WTC11 (cell line): ENCODE results near the gene TOPAZ1. TPM values are rescaled to one million over a fixed set of nuclear protein-coding genes. Genes with fewer than 3 reads are reported as not detected.

ENCODE experiments used
- ATAC-seq: fragments of 200-7000 bp; cut with Tn5 transposase; 2 replicates; pipeline ENCODE4 v1.10.0; 2021; ENCODE audit warnings: mild to moderate bottlenecking, moderate library complexity
- CTCF ChIA-PET: fragments of 300-600 bp; sonication (Branson Sonifier 250); formaldehyde crosslinking; loops from one replicate; lab custom pipeline; 2021; ENCODE audit warnings: antibody characterized with exemption; lab: Charles Lee
- POLR2A ChIA-PET: fragments of 350-600 bp; sonication (Branson Sonifier 250); formaldehyde crosslinking; loops from one replicate; lab custom pipeline; 2021; ENCODE audit warnings: antibody characterized with exemption; lab: Charles Lee
- DNase-seq: peaks from one replicate; pipeline ENCODE4 v3.0.0; 2021; ENCODE audit warnings: low spot score
- H3K27ac Mint-ChIP-seq: 2 replicates; pipeline ENCODE4 v1.8.0; 2021; ENCODE audit warnings: mixed read lengths
- H3K27me3 Mint-ChIP-seq: 2 replicates; pipeline ENCODE4 v1.8.0; 2021; ENCODE audit warnings: low read depth, mild to moderate bottlenecking, moderate library complexity, mixed read lengths
- H3K36me3 Mint-ChIP-seq: 2 replicates; pipeline ENCODE4 v1.8.0; 2021; ENCODE audit warnings: mixed read lengths
- H3K4me1 Mint-ChIP-seq: 2 replicates; pipeline ENCODE4 v1.8.0; 2022; ENCODE audit warnings: mixed read lengths
- H3K4me3 Mint-ChIP-seq: 2 replicates; pipeline ENCODE4 v1.8.0; 2021; ENCODE audit warnings: mild to moderate bottlenecking, moderate library complexity, mixed read lengths
- H3K9me3 Mint-ChIP-seq: 2 replicates; pipeline ENCODE4 v1.8.0; 2021; ENCODE audit warnings: mixed read lengths
- CREM ChIP-seq: sonication (generic); formaldehyde crosslinking; IDR thresholded peaks from 2 replicates; pipeline ENCODE4 v1.8.1; 2022; ENCODE audit warnings: mild to moderate bottlenecking, missing genetic modification reagents, moderate library complexity
- ELF4 ChIP-seq: sonication (generic); formaldehyde crosslinking; IDR thresholded peaks from 2 replicates; pipeline ENCODE4 v1.8.1; 2022; ENCODE audit warnings: low read depth, mild to moderate bottlenecking, moderate library complexity, missing genetic modification reagents
- HMGA2 ChIP-seq: fragments of 250-450 bp; sonication (Bioruptor Pico); IDR thresholded peaks from 2 replicates; pipeline ENCODE4 v1.4.0; 2021; ENCODE audit warnings: mild to moderate bottlenecking, moderate library complexity
- IRF2 ChIP-seq: sonication (generic); formaldehyde crosslinking; IDR thresholded peaks from 2 replicates; pipeline ENCODE4 v1.8.0; 2022; ENCODE audit warnings: low read depth, missing genetic modification reagents, borderline replicate concordance
- JUN ChIP-seq: sonication (generic); formaldehyde crosslinking; IDR thresholded peaks from 2 replicates; pipeline ENCODE4 v1.8.0; 2023; ENCODE audit warnings: mild to moderate bottlenecking, missing genetic modification reagents
- KAT7 ChIP-seq: sonication (generic); formaldehyde crosslinking; IDR thresholded peaks from 2 replicates; pipeline ENCODE4 v1.8.1; 2023; ENCODE audit warnings: missing genetic modification reagents, mild to moderate bottlenecking, borderline replicate concordance
- NFE2L1 ChIP-seq: sonication (generic); formaldehyde crosslinking; IDR thresholded peaks from 2 replicates; pipeline ENCODE4 v1.8.1; 2023; ENCODE audit warnings: missing genetic modification reagents
- NR2C2 ChIP-seq: sonication (generic); formaldehyde crosslinking; IDR thresholded peaks from 2 replicates; pipeline ENCODE4 v1.8.0; 2022; ENCODE audit warnings: mild to moderate bottlenecking, missing genetic modification reagents
- RELA ChIP-seq: sonication (generic); formaldehyde crosslinking; IDR thresholded peaks from 2 replicates; pipeline ENCODE4 v1.8.1; 2022; ENCODE audit warnings: missing genetic modification reagents, mild to moderate bottlenecking, borderline replicate concordance
- RORB ChIP-seq: fragments of 250-450 bp; sonication (Bioruptor Pico); IDR thresholded peaks from 2 replicates; pipeline ENCODE4 v1.9.0; 2021; ENCODE audit warnings: mild to moderate bottlenecking
- SMAD3 ChIP-seq: sonication (generic); formaldehyde crosslinking; IDR thresholded peaks from 2 replicates; pipeline ENCODE4 v1.8.0; 2022; ENCODE audit warnings: missing genetic modification reagents, mild to moderate bottlenecking, borderline replicate concordance
- SMAD4 ChIP-seq: sonication (generic); formaldehyde crosslinking; IDR thresholded peaks from 2 replicates; pipeline ENCODE4 v1.8.0; 2022; ENCODE audit warnings: mild to moderate bottlenecking, missing genetic modification reagents
- ZBTB21 ChIP-seq: sonication (generic); formaldehyde crosslinking; IDR thresholded peaks from 2 replicates; pipeline ENCODE4 v1.8.1; 2023; ENCODE audit warnings: mild to moderate bottlenecking, missing genetic modification reagents, borderline replicate concordance
- ZNF121 ChIP-seq: sonication (generic); formaldehyde crosslinking; IDR thresholded peaks from 2 replicates; pipeline ENCODE4 v1.8.0; 2023; ENCODE audit warnings: missing genetic modification reagents
- ZNF138 ChIP-seq: sonication (generic); formaldehyde crosslinking; conservative IDR thresholded peaks from 2 replicates; pipeline ENCODE4 v1.8.1; 2022; ENCODE audit warnings: mild to moderate bottlenecking, moderate library complexity, missing genetic modification reagents
- total RNA-seq: library from RNA; stranded (reverse); gene quantifications from 3 replicates; pipeline ENCODE4 v1.2.3, GENCODE V29; 2021
- TF ChIP-seq, protein P1 (sequence below): sonication (generic); formaldehyde crosslinking; IDR thresholded peaks from 2 replicates; pipeline ENCODE4 v1.8.1; 2023; ENCODE audit warnings: mild to moderate bottlenecking, missing genetic modification reagents, moderate library complexity
- TF ChIP-seq, protein P2 (sequence below): sonication (generic); formaldehyde crosslinking; IDR thresholded peaks from 2 replicates; pipeline ENCODE4 v1.8.0; 2022; ENCODE audit warnings: mild to moderate bottlenecking, missing genetic modification reagents
- TF ChIP-seq, protein P3 (sequence below): sonication (generic); formaldehyde crosslinking; IDR thresholded peaks from 2 replicates; pipeline ENCODE4 v1.8.1; 2022; ENCODE audit warnings: low read depth, mild to moderate bottlenecking, moderate library complexity, missing genetic modification reagents, borderline replicate concordance
- TF ChIP-seq, protein P4 (sequence below): fragments of 250-450 bp; sonication (Bioruptor Pico); IDR thresholded peaks from 2 replicates; pipeline ENCODE4 v1.8.0; 2021; ENCODE audit warnings: mild to moderate bottlenecking
- TF ChIP-seq, protein P5 (sequence below): fragments of 250-450 bp; sonication (Bioruptor Pico); IDR thresholded peaks from 2 replicates; pipeline ENCODE4 v1.9.0; 2021; ENCODE audit warnings: moderate library complexity, mild to moderate bottlenecking, inconsistent platforms, borderline replicate concordance
- TF ChIP-seq, protein P6 (sequence below): sonication (generic); formaldehyde crosslinking; IDR thresholded peaks from 2 replicates; pipeline ENCODE4 v1.8.1; 2022; ENCODE audit warnings: mild to moderate bottlenecking, moderate library complexity, missing genetic modification reagents
- TF ChIP-seq, protein P7 (sequence below): sonication (generic); formaldehyde crosslinking; IDR thresholded peaks from 2 replicates; pipeline ENCODE4 v1.8.0; 2023; ENCODE audit warnings: missing genetic modification reagents
- TF ChIP-seq, protein P8 (sequence below): sonication (generic); formaldehyde crosslinking; IDR thresholded peaks from 2 replicates; pipeline ENCODE4 v1.8.1; 2023; ENCODE audit warnings: mild to moderate bottlenecking, moderate library complexity, missing genetic modification reagents
- TF ChIP-seq, protein P9 (sequence below): sonication (generic); formaldehyde crosslinking; IDR thresholded peaks from 2 replicates; pipeline ENCODE4 v1.8.1; 2023; ENCODE audit warnings: mild to moderate bottlenecking, missing genetic modification reagents

Gene TOPAZ1
- total RNA-seq, 1 experiment from 2014 or later: not detected

DNA sequence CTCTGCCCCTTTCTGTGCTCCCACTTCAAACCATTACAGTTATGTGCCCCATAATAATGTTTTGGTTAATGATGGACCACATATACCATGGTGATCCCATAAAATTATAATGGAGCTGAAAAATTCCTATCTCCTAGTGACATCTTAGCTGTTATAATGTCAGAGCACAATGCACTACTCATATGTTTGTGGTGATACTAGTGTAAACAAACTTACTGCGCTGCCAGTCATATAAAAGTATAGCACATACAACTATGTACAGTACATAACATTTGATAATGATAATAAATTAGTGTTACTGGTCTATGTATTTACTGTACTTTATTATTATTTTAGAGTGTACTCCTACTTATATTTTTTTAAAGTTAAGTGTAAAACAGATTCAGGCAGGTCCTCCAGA is 51.3 kb downstream of the TOPAZ1 start:
- POLR2A ChIA-PET: no interaction called here
- Mint-ChIP-seq H3K4me1 (no peaks in the 10 kb centered on the region), H3K36me3 (no peaks in the 10 kb centered on the region), H3K27me3 (peaks cover 3% of the 10 kb centered on the region; the same call in 1 of the 2 replicates), H3K27ac (no peak overlapping the region), H3K4me3 (no peak overlapping the region), H3K9me3 (no peaks in the 10 kb centered on the region)
- DNase-seq (no peak), ATAC-seq (no peak)
- CTCF ChIA-PET: no interaction called here
- TF ChIP-seq KAT7 (CRISPR knock-in tag): no peak
- no peak for TF ChIP-seq SMAD4 (CRISPR knock-in tag)
- no peak for TF ChIP-seq RELA (CRISPR knock-in tag)
- TF ChIP-seq HMGA2 (CRISPR knock-in tag): no peak
- no peak for TF ChIP-seq ZNF138
- TF ChIP-seq, protein P1, sequence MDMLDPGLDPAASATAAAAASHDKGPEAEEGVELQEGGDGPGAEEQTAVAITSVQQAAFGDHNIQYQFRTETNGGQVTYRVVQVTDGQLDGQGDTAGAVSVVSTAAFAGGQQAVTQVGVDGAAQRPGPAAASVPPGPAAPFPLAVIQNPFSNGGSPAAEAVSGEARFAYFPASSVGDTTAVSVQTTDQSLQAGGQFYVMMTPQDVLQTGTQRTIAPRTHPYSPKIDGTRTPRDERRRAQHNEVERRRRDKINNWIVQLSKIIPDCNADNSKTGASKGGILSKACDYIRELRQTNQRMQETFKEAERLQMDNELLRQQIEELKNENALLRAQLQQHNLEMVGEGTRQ (CRISPR knock-in tag): no peak
- TF ChIP-seq ELF4: no peak
- TF ChIP-seq ZBTB21 (CRISPR knock-in tag): no peak
- TF ChIP-seq, protein P2, sequence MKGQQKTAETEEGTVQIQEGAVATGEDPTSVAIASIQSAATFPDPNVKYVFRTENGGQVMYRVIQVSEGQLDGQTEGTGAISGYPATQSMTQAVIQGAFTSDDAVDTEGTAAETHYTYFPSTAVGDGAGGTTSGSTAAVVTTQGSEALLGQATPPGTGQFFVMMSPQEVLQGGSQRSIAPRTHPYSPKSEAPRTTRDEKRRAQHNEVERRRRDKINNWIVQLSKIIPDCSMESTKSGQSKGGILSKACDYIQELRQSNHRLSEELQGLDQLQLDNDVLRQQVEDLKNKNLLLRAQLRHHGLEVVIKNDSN (CRISPR knock-in tag): no peak
- no peak for TF ChIP-seq RORB (CRISPR knock-in tag)
- no peak for TF ChIP-seq NR2C2 (CRISPR knock-in tag)
- TF ChIP-seq, protein P3, sequence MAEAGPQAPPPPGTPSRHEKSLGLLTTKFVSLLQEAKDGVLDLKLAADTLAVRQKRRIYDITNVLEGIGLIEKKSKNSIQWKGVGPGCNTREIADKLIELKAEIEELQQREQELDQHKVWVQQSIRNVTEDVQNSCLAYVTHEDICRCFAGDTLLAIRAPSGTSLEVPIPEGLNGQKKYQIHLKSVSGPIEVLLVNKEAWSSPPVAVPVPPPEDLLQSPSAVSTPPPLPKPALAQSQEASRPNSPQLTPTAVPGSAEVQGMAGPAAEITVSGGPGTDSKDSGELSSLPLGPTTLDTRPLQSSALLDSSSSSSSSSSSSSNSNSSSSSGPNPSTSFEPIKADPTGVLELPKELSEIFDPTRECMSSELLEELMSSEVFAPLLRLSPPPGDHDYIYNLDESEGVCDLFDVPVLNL: no peak
- TF ChIP-seq, protein P4, sequence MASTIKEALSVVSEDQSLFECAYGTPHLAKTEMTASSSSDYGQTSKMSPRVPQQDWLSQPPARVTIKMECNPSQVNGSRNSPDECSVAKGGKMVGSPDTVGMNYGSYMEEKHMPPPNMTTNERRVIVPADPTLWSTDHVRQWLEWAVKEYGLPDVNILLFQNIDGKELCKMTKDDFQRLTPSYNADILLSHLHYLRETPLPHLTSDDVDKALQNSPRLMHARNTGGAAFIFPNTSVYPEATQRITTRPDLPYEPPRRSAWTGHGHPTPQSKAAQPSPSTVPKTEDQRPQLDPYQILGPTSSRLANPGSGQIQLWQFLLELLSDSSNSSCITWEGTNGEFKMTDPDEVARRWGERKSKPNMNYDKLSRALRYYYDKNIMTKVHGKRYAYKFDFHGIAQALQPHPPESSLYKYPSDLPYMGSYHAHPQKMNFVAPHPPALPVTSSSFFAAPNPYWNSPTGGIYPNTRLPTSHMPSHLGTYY (CRISPR knock-in tag): no peak
- TF ChIP-seq, protein P5, sequence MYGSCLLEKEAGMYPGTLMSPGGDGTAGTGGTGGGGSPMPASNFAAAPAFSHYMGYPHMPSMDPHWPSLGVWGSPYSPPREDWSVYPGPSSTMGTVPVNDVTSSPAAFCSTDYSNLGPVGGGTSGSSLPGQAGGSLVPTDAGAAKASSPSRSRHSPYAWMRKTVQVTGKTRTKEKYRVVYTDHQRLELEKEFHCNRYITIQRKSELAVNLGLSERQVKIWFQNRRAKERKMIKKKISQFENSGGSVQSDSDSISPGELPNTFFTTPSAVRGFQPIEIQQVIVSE (CRISPR knock-in tag): no peak
- TF ChIP-seq ZNF121 (CRISPR knock-in tag): no peak

DNA sequence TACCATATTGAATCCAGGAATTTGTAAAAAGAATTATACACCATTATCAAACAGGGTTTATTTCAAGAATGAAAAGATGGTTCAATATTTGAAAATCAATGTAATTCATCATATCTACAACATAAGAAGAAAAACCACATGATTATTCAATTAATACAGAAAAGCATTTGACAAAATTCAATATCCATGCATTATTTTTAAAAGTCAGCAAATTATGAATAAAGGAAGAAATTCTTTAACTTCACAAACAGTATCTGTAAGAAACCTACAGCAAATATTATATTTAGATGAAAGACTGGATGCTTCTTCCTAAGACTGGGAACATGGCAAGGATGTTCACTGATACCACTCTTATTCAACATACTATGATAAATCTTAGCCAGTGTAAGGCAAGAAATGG is 55.6 kb downstream of the TOPAZ1 start:
- no peak for ATAC-seq
- POLR2A ChIA-PET: no interaction called here
- CTCF ChIA-PET: no interaction called here

More for the DNA sequence above, 55.6 kb downstream of the TOPAZ1 start:
- Mint-ChIP-seq H3K4me1 (no peaks in the 10 kb centered on the region), H3K9me3 (no peaks in the 10 kb centered on the region), H3K36me3 (no peaks in the 10 kb centered on the region), H3K27ac (no peak overlapping the region), H3K27me3 (peaks cover 7% of the 10 kb centered on the region), H3K4me3 (no peak overlapping the region)
- no peak for DNase-seq
- no peak for TF ChIP-seq ZBTB21 (CRISPR knock-in tag)
- TF ChIP-seq IRF2 (CRISPR knock-in tag): no peak
- TF ChIP-seq, protein P6, sequence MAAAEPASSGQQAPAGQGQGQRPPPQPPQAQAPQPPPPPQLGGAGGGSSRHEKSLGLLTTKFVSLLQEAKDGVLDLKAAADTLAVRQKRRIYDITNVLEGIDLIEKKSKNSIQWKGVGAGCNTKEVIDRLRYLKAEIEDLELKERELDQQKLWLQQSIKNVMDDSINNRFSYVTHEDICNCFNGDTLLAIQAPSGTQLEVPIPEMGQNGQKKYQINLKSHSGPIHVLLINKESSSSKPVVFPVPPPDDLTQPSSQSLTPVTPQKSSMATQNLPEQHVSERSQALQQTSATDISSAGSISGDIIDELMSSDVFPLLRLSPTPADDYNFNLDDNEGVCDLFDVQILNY (CRISPR knock-in tag): no peak
- no peak for TF ChIP-seq SMAD3 (CRISPR knock-in tag)
- TF ChIP-seq, protein P5 (CRISPR knock-in tag): no peak
- TF ChIP-seq, protein P7, sequence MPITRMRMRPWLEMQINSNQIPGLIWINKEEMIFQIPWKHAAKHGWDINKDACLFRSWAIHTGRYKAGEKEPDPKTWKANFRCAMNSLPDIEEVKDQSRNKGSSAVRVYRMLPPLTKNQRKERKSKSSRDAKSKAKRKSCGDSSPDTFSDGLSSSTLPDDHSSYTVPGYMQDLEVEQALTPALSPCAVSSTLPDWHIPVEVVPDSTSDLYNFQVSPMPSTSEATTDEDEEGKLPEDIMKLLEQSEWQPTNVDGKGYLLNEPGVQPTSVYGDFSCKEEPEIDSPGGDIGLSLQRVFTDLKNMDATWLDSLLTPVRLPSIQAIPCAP (CRISPR knock-in tag): no peak
- no peak for TF ChIP-seq SMAD4 (CRISPR knock-in tag)
- TF ChIP-seq, protein P8, sequence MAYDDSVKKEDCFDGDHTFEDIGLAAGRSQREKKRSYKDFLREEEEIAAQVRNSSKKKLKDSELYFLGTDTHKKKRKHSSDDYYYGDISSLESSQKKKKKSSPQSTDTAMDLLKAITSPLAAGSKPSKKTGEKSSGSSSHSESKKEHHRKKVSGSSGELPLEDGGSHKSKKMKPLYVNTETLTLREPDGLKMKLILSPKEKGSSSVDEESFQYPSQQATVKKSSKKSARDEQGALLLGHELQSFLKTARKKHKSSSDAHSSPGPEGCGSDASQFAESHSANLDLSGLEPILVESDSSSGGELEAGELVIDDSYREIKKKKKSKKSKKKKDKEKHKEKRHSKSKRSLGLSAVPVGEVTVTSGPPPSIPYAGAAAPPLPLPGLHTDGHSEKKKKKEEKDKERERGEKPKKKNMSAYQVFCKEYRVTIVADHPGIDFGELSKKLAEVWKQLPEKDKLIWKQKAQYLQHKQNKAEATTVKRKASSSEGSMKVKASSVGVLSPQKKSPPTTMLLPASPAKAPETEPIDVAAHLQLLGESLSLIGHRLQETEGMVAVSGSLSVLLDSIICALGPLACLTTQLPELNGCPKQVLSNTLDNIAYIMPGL (CRISPR knock-in tag): no peak
- no peak for TF ChIP-seq ELF4
- no peak for TF ChIP-seq NFE2L1 (CRISPR knock-in tag)
- TF ChIP-seq CREM (CRISPR knock-in tag): no peak
- TF ChIP-seq, protein P9, sequence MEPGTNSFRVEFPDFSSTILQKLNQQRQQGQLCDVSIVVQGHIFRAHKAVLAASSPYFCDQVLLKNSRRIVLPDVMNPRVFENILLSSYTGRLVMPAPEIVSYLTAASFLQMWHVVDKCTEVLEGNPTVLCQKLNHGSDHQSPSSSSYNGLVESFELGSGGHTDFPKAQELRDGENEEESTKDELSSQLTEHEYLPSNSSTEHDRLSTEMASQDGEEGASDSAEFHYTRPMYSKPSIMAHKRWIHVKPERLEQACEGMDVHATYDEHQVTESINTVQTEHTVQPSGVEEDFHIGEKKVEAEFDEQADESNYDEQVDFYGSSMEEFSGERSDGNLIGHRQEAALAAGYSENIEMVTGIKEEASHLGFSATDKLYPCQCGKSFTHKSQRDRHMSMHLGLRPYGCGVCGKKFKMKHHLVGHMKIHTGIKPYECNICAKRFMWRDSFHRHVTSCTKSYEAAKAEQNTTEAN (CRISPR knock-in tag): no peak
- no peak for TF ChIP-seq JUN (CRISPR knock-in tag)
